GM08714 (cell line): ENCODE measurements around the gene CPLX3.

ENCODE experiments used
- H3K4me3 ChIP-seq: fragments of 200-500 bp; sonication (Bioruptor generic); 2 replicates; pipeline ENCODE4 v1.5.1; 2014; ENCODE audit warnings: mild to moderate bottlenecking, low read length, inconsistent platforms
- ZNF274 ChIP-seq: IDR thresholded peaks from 2 replicates; pipeline ENCODE4 v1.6.1; 2012; ENCODE audit warnings: mild to moderate bottlenecking, low read depth, low read length

CPLX3 gene

DNA sequence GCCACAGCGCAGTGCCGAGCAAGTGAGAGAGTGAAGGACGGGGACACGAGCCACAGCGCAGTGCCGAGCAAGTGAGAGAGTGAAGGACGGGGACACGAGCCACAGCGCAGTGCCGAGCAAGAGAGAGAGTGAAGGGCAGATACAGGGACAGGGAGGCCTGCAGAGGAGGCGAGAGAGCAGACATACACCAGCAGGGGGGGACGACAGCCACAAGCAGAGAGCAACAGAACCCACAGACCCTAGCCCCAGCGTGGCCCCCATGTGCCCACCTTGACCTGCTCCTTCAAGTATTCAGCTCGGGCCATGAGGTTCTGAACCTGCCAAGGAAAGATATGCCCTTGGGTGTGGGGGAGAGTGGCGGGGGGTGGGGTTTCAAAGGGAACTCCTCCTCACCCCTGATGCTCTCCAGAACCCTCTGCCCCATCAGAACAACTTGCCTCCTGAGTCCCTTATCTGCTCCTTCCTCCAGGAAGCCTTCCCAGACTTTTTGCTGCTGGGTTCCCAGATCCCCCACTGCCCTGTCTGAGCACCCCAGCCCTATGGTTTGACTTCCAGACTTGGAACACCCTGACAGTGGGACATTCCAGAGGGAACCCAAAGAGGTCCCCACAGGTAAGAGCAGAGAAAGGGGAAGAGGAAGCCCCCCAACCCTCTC lies 11.2 kb downstream of the CPLX3 start:
- TF ChIP-seq ZNF274: no peak
- no peak overlapping the region for H3K4me3 ChIP-seq

DNA sequence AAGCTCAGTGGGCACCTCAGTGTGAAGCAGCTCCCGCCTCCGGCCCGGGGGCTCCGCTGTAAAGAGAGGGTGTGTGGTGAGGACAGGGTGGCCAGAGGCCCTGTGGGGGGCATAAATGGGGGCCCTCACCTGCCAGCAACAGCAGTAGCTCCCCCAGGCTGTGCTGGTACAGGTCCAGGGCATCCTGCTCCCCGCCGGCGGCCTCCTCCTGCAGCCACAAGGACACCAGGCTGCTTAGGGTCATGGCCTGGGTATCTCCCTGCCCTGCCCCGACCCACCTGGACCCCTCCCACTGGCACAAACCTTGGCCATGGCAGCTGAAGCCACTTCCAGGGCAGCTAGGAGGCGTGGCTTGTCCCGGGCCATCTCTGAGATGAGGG lies 11.7 kb downstream of the CPLX3 start:
- TF ChIP-seq ZNF274: no peak
- H3K4me3 ChIP-seq: no peak overlapping the region

DNA sequence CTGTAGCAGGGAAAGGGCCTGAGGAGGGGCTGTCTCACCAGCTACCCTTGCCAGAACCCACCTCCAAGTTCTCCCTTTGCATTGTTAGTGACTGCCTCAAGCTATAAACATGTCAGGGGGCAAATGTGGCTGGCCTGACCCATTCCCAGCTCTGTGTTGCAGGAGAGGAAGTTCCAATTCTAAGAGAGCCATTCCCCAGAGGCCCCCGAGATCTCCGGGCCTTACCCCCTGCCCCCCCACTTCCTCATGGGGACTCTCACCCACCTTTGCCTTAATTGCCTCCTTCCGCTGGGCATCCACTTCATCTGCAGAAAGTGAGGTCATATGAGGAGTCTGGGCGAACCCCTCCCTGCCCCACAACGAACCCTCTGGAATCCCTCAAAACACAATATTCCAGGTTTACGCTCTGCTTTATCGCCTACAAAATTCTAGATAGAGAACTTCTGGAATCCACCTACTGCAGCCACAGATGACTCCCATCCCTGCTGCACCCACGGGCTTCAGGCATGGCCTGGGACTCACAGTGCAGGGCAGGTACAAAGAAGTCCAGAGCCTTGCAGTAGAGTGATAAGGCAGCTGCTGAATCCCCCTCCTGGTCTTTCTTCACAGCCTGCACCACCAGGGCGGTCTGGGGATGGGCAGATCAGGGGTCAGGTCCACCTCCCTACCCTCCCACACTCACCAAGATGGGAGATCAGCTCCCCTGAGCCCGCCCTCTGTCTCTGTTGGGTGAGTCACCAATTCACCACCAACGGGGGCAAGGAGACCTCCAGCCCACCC lies 12.5 kb downstream of the CPLX3 start:
- H3K4me3 ChIP-seq: no peak overlapping the region
- no peak for TF ChIP-seq ZNF274

DNA sequence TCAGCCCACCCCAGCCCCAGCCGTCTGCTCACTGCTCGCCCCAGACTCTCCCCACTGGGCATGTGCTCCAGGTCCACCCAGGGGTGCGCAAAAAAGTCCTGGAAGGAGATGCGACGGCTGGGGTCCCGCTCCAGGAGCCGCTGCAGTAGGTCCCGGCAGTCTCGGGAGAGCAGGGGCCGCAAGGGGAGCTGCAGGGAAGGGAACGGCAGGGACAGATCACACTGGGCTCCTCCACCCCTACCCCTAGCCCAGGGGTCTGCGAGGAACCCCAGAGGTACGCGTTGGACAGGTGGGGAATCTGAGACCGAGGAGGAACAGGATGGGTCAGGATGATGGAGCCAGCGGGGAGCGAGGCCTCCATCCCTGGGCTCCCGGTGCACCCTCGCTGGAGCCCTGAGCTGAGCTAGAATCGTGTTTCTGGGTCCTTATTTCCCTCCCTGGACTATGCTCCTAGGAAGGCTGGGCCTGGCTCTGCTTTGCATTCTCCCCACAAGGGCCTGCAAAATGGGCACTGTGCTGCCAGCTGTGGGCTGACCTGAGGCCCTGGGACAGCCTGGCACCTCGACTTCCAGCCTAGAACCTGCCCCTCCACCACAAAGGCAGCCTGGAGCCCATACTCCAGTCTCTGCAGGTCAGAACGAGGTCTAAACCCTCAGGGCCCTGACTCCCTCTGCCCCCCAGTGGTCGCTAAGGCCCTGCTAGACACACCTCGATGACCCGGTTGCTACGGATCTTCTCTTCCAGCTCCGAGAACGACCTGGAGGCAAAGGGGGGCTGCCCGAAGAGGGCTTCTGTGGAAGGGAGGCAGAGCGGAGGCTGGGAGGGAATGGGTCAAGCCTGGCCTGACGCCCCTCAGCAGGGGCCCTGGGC lies 13.3 kb downstream of the CPLX3 start:
- no peak for TF ChIP-seq ZNF274
- no peak overlapping the region for H3K4me3 ChIP-seq

DNA sequence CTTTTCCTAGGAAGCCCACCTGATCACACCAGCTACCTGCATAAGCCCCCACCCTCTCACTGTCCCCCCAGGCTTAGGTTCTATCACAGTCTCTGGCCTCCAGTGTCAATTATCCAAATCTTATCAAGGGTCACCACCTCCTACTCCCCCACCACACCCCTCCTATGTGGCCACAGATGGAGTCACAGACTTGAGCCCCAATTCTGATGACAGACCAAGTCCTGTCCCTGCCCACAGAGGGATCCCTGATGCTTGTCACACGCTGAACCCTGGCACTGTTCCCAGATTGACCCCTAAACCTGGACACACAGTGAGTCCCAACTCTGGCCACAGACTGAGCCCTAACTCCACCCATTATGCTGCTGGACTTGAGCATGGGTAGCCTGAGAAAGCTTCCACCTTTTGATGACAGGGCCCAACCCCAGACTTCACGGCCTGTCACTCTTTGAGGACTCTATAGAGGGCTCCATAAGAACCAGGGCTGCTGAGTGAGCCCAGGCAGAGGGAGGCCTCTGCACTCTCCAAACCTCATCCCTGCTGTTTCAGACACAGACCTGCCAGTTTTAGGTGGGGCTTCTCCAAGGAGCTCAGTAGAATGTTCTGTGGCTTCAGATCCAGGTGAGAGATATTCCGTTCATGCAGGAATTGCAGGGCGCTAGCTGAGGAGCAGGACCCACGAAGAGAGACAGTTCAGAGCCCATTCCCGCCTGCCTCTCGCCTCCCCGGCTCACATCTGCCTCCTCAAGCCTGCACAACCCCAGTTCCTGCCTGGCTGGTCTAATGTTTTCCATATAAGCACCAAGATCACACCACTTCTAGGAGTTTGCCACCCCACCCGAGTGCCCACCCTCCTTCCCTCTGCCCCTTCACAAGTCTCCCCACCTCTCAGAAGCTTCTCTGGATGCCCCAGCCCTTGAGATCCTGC lies 14.7 kb downstream of the CPLX3 start:
- TF ChIP-seq ZNF274: no peak
- no peak overlapping the region for H3K4me3 ChIP-seq

DNA sequence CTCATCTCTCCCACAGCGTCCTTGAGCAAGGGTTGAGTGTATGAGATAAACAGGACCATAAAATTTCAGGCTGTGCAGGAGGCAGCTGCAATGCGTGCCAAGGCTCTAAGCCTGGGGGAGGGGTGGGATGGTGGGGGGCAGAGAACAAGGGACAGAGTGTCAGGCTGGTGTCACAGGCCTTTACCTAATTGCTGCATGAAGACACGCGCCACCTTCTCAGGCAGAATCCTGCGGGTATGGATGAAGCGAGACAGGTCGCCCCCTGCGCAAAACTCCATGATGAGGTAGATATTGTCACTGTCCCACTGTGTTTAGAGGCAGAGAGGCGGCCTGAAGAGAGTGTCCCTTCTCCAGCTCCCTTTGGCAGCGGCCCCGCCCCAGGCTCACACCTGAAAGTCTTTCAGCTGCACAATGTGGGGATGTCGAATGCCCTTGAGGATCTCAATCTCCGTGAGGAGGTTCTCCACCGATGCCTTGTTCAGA lies 15.5 kb downstream of the CPLX3 start:
- H3K4me3 ChIP-seq: peak overlapping the region; percentile 93

DNA sequence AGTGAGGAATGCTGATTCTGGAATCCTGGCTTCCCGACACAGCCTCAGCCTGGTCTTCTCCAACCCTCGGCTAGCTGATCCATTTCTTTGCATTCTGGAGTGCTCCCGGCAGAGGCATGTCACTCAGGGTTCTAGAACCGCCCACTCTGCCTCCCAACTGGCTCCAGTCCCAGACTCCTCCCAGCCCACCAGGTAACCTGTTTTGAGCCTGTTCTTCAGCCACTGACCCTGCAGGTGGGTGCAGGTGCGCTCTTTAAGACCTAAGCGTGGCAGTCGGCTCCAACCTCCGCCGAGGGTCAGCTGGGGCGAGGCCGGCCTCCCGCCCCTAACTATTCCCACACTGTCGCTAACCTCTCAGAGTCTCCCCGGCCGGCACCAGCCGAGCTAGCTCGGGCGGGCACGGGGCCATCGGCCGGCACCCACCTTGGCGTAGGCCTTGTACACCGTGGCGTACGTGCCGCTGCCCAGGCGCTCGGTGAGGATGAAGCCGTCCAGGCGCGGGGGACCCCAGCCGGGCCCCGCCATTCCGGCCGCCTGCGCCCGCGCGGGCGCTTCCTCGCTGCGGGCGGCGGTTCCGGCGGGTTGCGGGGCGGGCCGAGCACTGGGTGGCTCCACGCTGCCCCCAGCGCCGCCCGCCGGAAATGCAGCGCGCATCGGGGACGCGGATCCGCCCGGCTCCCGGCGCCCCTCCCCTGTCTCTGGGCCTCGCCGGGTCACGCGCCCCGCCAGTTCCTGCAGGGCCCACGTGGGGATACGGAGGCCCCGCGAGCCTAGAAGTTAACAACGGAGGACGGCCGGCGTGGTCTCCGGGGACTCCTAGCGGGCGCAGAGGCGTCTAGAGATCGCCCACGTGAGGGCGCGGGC lies 16.4 kb downstream of the CPLX3 start, which contains the start of gene ULK3:
ULK3 (minus strand) TSS at position 576 of the 864 bp plus-strand sequence; CDS start at position 525, 51 bp downstream.
- H3K4me3 ChIP-seq: peak within 1 kb of the TSS; percentile 93
- no peak for TF ChIP-seq ZNF274

More for the DNA sequence above, 15.5 kb downstream of the CPLX3 start:
- TF ChIP-seq ZNF274: no peak

DNA sequence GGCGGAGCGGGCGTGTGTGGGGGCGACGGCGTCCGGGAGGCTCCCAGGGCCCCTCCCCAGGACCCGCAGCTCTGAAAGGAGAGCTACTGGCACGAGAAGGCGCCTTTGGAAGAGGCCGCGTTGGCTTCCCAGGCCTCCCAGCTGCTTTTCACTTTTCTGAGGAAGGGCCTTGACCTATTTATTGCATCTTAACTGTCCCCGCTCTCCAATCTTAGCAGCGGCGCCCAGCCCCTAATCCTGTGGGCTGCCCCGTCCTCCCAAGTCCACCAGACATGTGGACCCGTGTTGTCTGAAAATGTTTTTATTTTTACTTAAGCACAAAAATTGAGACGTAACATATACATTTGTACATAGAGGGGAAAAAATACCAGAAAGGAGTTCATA lies 17.0 kb downstream of the CPLX3 start:
- no peak for TF ChIP-seq ZNF274
- peak overlapping the region; percentile 29; the same call in 1 of the 2 replicates for H3K4me3 ChIP-seq

DNA sequence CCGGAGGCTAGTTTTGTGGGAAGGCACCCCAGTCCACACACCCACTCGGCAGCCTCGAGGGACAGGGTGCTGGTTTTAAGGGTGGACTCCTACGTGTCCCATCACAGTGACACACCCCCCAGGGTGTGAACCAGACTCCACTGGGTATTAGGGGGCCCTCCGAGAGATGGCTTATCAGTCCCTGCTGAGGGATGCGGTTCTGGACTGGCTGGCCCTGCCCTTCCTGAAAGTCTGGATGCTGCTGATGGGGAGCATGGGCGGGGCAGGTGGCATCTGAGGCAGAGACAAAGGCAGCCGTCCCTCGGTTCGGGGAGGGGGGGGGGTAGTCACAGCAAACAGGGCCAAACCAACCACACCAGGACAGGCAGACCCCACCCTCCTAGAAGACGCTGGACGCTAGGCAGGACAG lies 17.5 kb downstream of the CPLX3 start:
- no peak for TF ChIP-seq ZNF274
- H3K4me3 ChIP-seq: no peak overlapping the region

DNA sequence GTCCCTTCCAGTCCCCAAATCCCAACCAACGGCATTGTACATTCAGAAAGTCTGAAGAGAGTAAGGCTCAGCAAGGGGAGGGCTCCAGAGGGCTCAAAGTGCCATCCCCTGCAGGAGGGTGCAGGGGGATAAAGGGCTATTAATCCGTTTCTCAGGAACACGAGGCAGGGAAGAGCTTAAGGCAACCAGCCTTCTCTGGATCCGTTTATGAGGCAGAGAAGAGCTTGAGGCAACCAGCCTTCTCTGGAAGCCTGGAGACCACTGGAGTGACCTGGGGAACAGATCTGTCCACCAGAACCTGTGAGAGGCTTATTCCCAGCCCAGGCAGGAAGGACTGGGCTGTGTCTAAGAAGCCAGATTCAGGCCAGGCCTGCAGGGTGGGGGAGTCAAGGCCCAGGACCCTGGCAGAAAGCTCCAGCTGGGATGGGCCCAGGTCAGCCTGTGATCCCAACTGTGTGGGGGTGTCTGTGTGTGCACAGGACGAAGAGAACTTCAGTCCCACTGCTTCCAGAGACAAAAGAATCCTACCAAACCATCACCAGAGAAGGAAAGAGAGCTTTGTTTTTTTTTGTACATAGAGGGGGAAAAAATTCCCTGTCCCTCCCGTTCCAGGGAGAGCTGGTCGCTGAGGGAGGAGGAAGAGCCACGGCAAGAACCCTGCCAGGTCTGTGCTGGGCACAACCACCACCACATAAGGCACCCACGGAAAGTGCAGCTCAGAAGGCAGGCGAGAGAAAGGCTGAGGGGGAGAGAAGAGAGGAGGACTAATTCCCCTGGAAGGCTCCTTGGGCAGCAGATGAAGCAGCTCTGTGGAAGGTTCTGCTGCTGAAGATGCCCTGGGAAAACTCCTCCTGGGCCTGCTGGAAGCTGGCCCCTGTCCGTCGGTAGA lies 18.1 kb downstream of the CPLX3 start:
- TF ChIP-seq ZNF274: no peak
- no peak overlapping the region for H3K4me3 ChIP-seq

DNA sequence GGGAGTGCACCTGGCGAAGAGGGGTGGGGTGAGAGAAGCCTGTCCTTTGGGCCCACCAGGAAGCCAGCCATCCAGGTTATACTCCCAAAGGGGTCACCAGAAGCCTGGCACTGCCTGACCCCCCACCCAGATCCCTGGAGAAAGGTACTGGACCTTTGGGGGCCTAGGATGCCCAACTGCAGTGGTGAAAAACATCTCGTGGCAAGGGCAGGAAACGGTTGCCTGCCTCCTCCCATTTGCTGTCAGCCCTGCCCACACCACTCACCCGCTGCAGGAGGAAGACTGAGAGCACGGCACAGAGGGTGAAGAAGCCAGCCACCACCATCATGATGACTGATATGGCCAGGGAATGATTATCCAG lies 18.8 kb downstream of the CPLX3 start:
- no peak for TF ChIP-seq ZNF274
- H3K4me3 ChIP-seq: no peak overlapping the region

DNA sequence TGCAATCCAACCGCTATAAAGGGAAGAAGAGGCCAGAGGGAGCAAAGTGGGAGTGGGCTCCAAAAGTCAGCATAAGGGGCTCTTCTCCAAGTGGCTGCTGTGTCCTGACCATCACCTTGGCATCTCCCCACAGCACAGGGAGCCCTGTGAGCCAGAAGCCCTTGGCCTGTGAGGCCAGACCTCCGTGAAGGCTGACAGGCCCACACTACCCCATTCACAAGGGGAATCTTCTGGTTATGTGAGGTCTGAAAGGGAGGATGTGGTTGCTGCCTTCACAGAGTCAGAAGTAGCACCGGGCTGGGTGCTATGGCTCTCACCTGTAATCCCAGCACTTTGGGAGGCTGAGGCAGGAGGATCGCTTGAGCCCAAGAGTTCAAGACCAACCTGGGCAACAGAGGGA lies 19.2 kb downstream of the CPLX3 start:
- no peak for TF ChIP-seq ZNF274
- H3K4me3 ChIP-seq: no peak overlapping the region
